Left ventricle myocardium inferior (tissue), 1 donor: Measurements from ENCODE around the gene TK1. TPM values are rescaled to one million over a fixed set of nuclear protein-coding genes. Genes with fewer than 3 reads are reported as not detected.

Source experiments
- DNase-seq: peaks from one replicate; pipeline ENCODE4 v3.0.0-alpha.2; 2020
- H3K27ac ChIP-seq: fragments of 200-600 bp; replicated peaks from 2 replicates; pipeline ENCODE4 v1.8.0; 2021
- H3K27me3 ChIP-seq: fragments of 200-600 bp; 2 replicates; pipeline ENCODE4 v1.8.0; 2021; ENCODE audit warnings: low read depth
- H3K36me3 ChIP-seq: fragments of 200-600 bp; 2 replicates; pipeline ENCODE4 v1.8.0; 2021
- H3K4me1 ChIP-seq: fragments of 200-600 bp; 2 replicates; pipeline ENCODE4 v1.8.0; 2021
- H3K4me3 ChIP-seq: fragments of 200-600 bp; 2 replicates; pipeline ENCODE4 v1.8.0; 2021; ENCODE audit warnings: mild to moderate bottlenecking, moderate library complexity
- H3K9me3 ChIP-seq: fragments of 200-600 bp; replicated peaks from 2 replicates; pipeline ENCODE4 v1.8.0; 2021
- intact Hi-C: fragments of 100-400 bp; cut with micrococcal nuclease; formaldehyde crosslinking; loops from one replicate; pipeline ENCODE4 v1.11.0; 2022
- total RNA-seq: library from RNA; stranded (reverse); fragmentation: NEBNext Ultra II Directional; extraction: Animal tissue kit (Norgen Biotek cat#: 25700); gene quantifications from one replicate; pipeline ENCODE4 v1.2.1, GENCODE V29; 2021
- TF ChIP-seq, protein P1 (sequence below): fragments of 200-600 bp; IDR thresholded peaks from 2 replicates; pipeline ENCODE4 v1.8.0; 2021; ENCODE audit warnings: antibody characterized with exemption, mild to moderate bottlenecking, borderline replicate concordance
- donor health status: DM: no; HTN: yes; CAD: no; lungs with severe emphysema.

Gene TK1
- total RNA-seq, 1 donor from 2014 or later: 1.8 TPM

DNA sequence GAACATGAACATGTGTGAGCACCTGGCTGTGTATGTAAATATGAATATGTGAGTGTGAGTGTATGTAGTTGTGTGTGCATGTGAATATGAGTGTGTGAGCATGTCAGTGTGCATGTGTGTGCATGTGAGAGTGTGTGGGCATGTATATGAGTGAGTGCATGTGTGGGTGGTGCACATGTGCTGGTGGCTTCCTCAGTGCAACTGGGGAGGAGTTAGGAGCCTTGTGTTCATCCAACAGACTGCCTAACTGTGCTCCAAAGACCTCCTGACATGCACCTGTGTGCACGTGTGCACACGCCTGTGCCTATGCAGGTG, 46.0 kb upstream of the TK1 start:
- H3K4me1 ChIP-seq: peaks cover 6% of the 10 kb centered on the region
- TF ChIP-seq, protein P1, sequence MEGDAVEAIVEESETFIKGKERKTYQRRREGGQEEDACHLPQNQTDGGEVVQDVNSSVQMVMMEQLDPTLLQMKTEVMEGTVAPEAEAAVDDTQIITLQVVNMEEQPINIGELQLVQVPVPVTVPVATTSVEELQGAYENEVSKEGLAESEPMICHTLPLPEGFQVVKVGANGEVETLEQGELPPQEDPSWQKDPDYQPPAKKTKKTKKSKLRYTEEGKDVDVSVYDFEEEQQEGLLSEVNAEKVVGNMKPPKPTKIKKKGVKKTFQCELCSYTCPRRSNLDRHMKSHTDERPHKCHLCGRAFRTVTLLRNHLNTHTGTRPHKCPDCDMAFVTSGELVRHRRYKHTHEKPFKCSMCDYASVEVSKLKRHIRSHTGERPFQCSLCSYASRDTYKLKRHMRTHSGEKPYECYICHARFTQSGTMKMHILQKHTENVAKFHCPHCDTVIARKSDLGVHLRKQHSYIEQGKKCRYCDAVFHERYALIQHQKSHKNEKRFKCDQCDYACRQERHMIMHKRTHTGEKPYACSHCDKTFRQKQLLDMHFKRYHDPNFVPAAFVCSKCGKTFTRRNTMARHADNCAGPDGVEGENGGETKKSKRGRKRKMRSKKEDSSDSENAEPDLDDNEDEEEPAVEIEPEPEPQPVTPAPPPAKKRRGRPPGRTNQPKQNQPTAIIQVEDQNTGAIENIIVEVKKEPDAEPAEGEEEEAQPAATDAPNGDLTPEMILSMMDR: no peak
- H3K27ac ChIP-seq: no peak overlapping the region
- peaks cover 48% of the 10 kb centered on the region for H3K27me3 ChIP-seq
- no peaks in the 10 kb centered on the region for H3K36me3 ChIP-seq
- no peak overlapping the region for H3K4me3 ChIP-seq
- intact Hi-C loops: no loop called here
- H3K9me3 ChIP-seq: no peaks in the 10 kb centered on the region
- no peak for DNase-seq

DNA sequence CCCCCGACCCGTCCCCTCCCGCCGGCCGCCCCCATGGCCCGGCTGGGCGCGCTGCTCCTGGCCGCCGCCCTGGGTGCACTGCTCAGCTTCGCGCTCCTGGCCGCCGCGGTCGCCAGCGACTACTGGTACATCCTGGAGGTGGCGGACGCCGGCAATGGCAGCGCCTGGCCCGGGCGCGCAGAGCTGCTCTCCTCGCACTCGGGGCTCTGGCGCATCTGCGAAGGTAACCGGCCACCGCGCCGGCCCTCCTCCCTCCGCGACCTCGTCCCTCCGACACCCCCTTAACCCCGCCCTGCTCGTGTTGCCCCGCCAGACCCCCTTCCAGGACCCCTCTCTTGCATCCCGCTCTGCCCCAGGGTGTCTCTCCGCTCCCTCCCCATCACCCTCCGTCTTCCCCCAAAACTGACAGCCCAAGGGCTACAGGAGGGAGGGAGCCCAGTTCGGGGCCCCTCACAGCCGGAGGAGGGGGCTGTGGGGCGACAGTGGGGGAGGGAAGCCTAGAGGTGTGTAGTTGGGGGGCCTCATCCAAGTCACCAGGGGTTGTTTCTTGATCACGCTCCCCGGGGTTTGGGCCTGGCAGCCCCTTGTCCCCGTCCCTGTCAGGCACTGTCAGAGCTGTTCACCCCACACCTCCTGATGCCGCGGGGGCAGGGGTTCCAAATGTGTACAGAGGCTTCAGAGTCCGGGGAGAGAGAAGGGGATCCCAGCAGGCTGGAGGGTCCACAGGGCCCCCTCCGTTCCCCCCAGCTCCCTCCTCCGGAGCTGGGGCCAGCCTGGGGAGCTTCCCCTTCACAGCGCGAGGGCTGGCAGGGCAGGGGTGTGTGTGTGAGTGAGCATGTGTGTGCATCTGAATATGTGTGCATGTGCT, 45.4 kb upstream of the TK1 start:
- no peaks in the 10 kb centered on the region for H3K36me3 ChIP-seq
- H3K27ac ChIP-seq: no peak overlapping the region
- DNase-seq: no peak
- peaks cover 48% of the 10 kb centered on the region for H3K27me3 ChIP-seq
- no peaks in the 10 kb centered on the region for H3K9me3 ChIP-seq
- peaks cover 6% of the 10 kb centered on the region for H3K4me1 ChIP-seq
- TF ChIP-seq, protein P1: no peak
- intact Hi-C loops: no loop called here
- no peak overlapping the region for H3K4me3 ChIP-seq

DNA sequence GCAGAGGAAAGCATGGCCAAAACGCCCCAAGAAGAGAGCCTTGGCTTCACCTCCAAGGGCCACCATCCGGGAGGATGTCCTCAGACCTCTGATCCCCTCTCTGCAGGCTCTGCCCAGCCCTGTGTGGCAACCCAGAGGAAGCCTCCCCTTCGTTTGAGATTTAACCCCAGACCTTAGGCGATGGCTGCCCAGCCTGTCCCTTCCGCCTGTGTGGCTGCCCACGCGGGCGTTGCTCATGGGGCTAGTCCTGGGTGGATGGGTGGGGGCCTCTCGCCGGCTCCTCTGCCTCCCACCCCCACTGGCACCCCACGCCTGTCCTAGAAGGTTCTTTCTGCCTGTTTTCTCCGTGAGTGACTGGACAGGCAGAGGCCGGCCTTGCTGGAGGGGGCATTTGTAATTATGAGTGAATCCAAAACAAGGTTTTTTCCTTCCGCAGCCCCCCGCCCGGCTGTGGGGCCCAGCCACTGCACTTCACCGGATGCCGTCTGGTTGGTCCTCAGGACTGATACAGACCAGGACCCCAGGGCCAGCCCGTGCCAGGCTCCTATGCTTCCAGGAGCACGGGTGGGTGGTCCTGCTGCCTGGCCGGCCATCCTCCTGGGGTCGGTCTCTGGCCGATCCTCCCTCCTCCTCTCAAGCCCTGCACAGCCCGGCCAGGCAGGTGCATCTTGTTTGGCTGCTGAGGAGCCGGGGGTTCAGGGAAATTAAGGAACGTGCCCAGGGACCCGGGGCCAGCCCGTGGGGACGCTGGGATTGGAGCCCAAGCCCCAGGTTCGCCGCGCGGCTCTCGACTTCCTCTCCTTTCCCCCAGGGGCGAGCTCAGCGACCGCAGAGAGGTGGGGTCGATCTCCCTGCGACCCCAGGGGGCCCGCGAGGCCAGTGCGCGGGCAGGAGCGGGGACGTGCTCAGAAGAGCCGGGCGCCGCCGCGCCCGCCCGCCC, 44.4 kb upstream of the TK1 start, which contains the start of gene TMEM235:
TMEM235 (plus strand) TSS at position 636 of the 940 bp plus-strand sequence. CDS start 393 bp downstream, outside the sequence.
- no peak within 1 kb of the TSS for H3K4me3 ChIP-seq
- intact Hi-C loops: no loop called here

DNA sequence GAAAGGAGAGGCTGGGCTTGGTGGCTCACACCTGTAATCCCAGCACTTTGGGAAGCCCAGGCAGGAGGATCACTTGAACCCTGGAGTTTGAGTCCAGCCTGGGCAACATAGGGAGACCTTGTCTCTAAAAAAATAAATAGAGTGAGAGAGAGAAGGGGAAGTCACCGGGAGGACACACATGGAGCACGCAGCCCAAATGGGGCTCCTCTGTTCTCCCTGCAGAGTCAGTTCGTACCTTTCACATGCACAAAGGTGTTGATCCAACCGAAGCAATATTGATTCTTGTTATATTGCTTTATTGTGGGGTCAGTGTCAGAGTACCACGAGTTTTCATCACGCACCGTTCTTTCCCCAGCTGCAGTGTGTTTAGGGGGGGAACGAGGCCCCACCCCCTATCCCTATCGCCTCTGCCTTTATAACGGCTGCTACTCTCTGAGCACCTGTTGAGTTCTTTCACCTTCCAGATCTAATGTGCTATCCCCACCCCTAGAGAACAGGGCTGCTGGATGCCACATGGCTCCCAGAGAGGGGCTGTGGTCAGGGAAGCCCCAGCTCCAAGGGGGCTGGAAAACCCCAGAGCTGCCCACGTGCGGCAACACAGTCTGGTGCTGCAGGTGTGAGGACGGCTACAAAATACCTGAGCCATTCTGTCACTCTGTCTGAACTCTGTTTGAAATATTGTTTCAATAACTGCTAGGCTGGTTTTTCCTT, 43.6 kb upstream of the TK1 start:
- Histone ChIP-seq H3K36me3 (no peaks in the 10 kb centered on the region), H3K27ac (no peak overlapping the region), H3K27me3 (peaks cover 48% of the 10 kb centered on the region), H3K9me3 (no peaks in the 10 kb centered on the region), H3K4me1 (peaks cover 12% of the 10 kb centered on the region), H3K4me3 (no peak overlapping the region)
- TF ChIP-seq, protein P1: no peak
- intact Hi-C loops: no loop called here
- DNase-seq: no peak

More for the DNA sequence above, 44.4 kb upstream of the TK1 start, which contains the start of gene TMEM235:
- TF ChIP-seq, protein P1: no peak
- Histone ChIP-seq H3K4me1 (peaks cover 12% of the 10 kb centered on the region), H3K27me3 (peaks cover 48% of the 10 kb centered on the region), H3K36me3 (no peaks in the 10 kb centered on the region), H3K9me3 (no peaks in the 10 kb centered on the region), H3K27ac (no peak within 1 kb of the TSS)
- DNase-seq: no peak

DNA sequence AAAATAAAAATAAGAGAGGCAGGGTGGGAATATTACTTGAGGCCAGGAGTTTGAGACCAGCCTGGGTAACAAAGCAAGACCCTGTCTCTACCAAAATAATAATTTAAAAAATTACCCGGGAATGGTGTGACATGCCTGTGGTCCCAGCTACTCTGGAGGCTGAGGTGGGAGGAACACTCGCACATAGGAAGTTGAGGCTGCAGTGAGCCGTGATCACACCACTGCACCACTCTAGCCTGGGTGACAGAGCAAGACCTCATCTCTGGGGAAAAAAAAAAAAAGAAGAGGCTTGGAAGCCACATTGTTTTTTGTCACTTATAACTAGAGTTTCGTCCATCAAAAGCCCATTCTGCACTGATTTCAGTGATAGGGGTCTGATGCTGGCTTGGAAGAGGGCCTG, 41.3 kb upstream of the TK1 start:
- no peaks in the 10 kb centered on the region for H3K9me3 ChIP-seq
- no peak overlapping the region for H3K4me3 ChIP-seq
- TF ChIP-seq, protein P1: no peak
- peaks cover 41% of the 10 kb centered on the region for H3K27me3 ChIP-seq
- intact Hi-C loops: no loop called here
- no peaks in the 10 kb centered on the region for H3K36me3 ChIP-seq
- H3K27ac ChIP-seq: no peak overlapping the region
- H3K4me1 ChIP-seq: peaks cover 11% of the 10 kb centered on the region
- DNase-seq: no peak
